Activated CD8-positive, alpha-beta memory T cell treated with anti-CD3 and anti-CD28 coated beads, Interleukin-2, amount 50 U/mL, for 1 hour (primary cell): ENCODE measurements around the gene FOXJ2.
"Not testable (repeated sequence)": the region's sequence is repeated elsewhere in the genome, so short reads cannot be mapped to it uniquely, and the experiment has no call there.

ENCODE experiments used
- DNase-seq: peaks from one replicate; pipeline ENCODE4 v3.0.0-alpha.2; 2020; ENCODE audit errors: extremely low read depth

Gene FOXJ2

GRCh38 chr12:8030189-8030588 is 2.3 kb upstream of the FOXJ2 start:
- no peak for DNase-seq

- not testable (repeated sequence) for DNase-seq
Measured at GRCh38 chr12:8031017-8031416, 1.5 kb upstream of the FOXJ2 start.

- no peak for DNase-seq
Measured at GRCh38 chr12:8031872-8032241, 659 bp upstream of the FOXJ2 start.

GRCh38 chr12:8033153-8034044 is 883 bp downstream of the FOXJ2 start:
- no peak for DNase-seq

- DNase-seq: no peak
Measured at GRCh38 chr12:8034802-8035201, 2.3 kb downstream of the FOXJ2 start.

- no peak for DNase-seq
Measured at GRCh38 chr12:8035440-8036010, 3.0 kb downstream of the FOXJ2 start.

- DNase-seq: no peak
Measured at GRCh38 chr12:8036346-8036745, 3.8 kb downstream of the FOXJ2 start.

GRCh38 chr12:8037046-8037663 is 4.6 kb downstream of the FOXJ2 start:
- no peak for DNase-seq

GRCh38 chr12:8037947-8038346 is 5.4 kb downstream of the FOXJ2 start:
- DNase-seq: no peak

- DNase-seq: no peak
Measured at GRCh38 chr12:8038659-8039114, 6.2 kb downstream of the FOXJ2 start.

- no peak for DNase-seq
Measured at GRCh38 chr12:8040791-8041190, 8.3 kb downstream of the FOXJ2 start.

- DNase-seq: no peak
Measured at GRCh38 chr12:8045952-8046944, 13.7 kb downstream of the FOXJ2 start.

GRCh38 chr12:8047842-8048241 is 15.3 kb downstream of the FOXJ2 start:
- DNase-seq: no peak

GRCh38 chr12:8048906-8049305 is 16.4 kb downstream of the FOXJ2 start:
- no peak for DNase-seq

- no peak for DNase-seq
Measured at GRCh38 chr12:8050600-8051250, 18.2 kb downstream of the FOXJ2 start.

- no peak for DNase-seq
Measured at GRCh38 chr12:8052679-8053078, 20.2 kb downstream of the FOXJ2 start.

- DNase-seq: no peak
Measured at GRCh38 chr12:8054816-8055215, 22.3 kb downstream of the FOXJ2 start.

- DNase-seq: no peak
Measured at GRCh38 chr12:8057306-8057705, 24.8 kb downstream of the FOXJ2 start.

GRCh38 chr12:8057839-8058238 is 25.3 kb downstream of the FOXJ2 start:
- no peak for DNase-seq

- no peak for DNase-seq
Measured at GRCh38 chr12:8058506-8058905, 26.0 kb downstream of the FOXJ2 start.

- no peak for DNase-seq
Measured at GRCh38 chr12:8064131-8064530, 31.6 kb downstream of the FOXJ2 start.
